H9 (cell line): ENCODE results near the gene CCNL1. TPM values are rescaled to one million over a fixed set of nuclear protein-coding genes. Genes with fewer than 3 reads are reported as not detected.

ENCODE experiments used
- DNase-seq: peaks from one replicate; pipeline ENCODE4 v3.0.0-alpha.2; 2017
- H2AFZ ChIP-seq: one replicate; pipeline ENCODE4 v1.6.1; 2013; ENCODE audit warnings: mild to moderate bottlenecking, low read length, control low read depth, moderate library complexity
- H2AK5ac ChIP-seq: 2 replicates; pipeline ENCODE4 v1.6.1; 2013; ENCODE audit warnings: low read length, control low read depth, mixed read lengths; ENCODE audit not compliant: insufficient read length
- H2BK120ac ChIP-seq: one replicate; pipeline ENCODE4 v1.6.1; 2013; ENCODE audit warnings: low read depth, mild to moderate bottlenecking, low read length, control low read depth, inconsistent platforms; ENCODE audit not compliant: poor library complexity, severe bottlenecking
- H2BK12ac ChIP-seq: 2 replicates; pipeline ENCODE4 v1.6.1; 2013; ENCODE audit warnings: low read length, control low read depth, mixed read lengths, low read depth; ENCODE audit not compliant: insufficient read length
- H2BK15ac ChIP-seq: 2 replicates; pipeline ENCODE4 v1.6.1; 2013; ENCODE audit warnings: low read depth, low read length, control low read depth
- H2BK20ac ChIP-seq: one replicate; pipeline ENCODE4 v1.6.1; 2013; ENCODE audit warnings: low read depth, mild to moderate bottlenecking, low read length, control low read depth, inconsistent platforms; ENCODE audit not compliant: poor library complexity, severe bottlenecking
- H2BK5ac ChIP-seq: 2 replicates; pipeline ENCODE4 v1.6.1; 2013; ENCODE audit warnings: low read length, control low read depth, mixed read lengths; ENCODE audit not compliant: insufficient read length
- H3K14ac ChIP-seq: 2 replicates; pipeline ENCODE4 v1.6.1; 2013; ENCODE audit warnings: low read length, control low read depth; ENCODE audit not compliant: insufficient read depth
- H3K18ac ChIP-seq: 2 replicates; pipeline ENCODE4 v1.6.1; 2013; ENCODE audit warnings: low read depth, mild to moderate bottlenecking, mixed read lengths, low read length, control low read depth; ENCODE audit not compliant: insufficient read length
- H3K23ac ChIP-seq: 2 replicates; pipeline ENCODE4 v1.6.1; 2013; ENCODE audit warnings: low read length, control low read depth, mixed read lengths, low read depth; ENCODE audit not compliant: insufficient read length
- H3K23me2 ChIP-seq: 2 replicates; pipeline ENCODE4 v1.6.1; 2013; ENCODE audit warnings: low read depth, mild to moderate bottlenecking, mixed read lengths, low read length, control low read depth; ENCODE audit not compliant: insufficient read length, poor library complexity, severe bottlenecking
- H3K27ac ChIP-seq: 2 replicates; pipeline ENCODE4 v1.5.1; 2013; ENCODE audit warnings: low read length, control low read depth, mixed read lengths, low read depth; ENCODE audit not compliant: insufficient read length
- H3K27me3 ChIP-seq: 2 replicates; pipeline ENCODE4 v1.6.1; 2013; ENCODE audit warnings: low read length, control low read depth, inconsistent platforms; ENCODE audit not compliant: insufficient read depth
- H3K4ac ChIP-seq: 2 replicates; pipeline ENCODE4 v1.6.1; 2013; ENCODE audit warnings: low read depth, mild to moderate bottlenecking, control low read depth, inconsistent platforms, low read length, moderate library complexity
- H3K4me1 ChIP-seq: 2 replicates; pipeline ENCODE4 v1.6.1; 2013; ENCODE audit warnings: low read length, control low read depth, inconsistent platforms; ENCODE audit not compliant: insufficient read depth
- H3K4me2 ChIP-seq: 2 replicates; pipeline ENCODE4 v1.6.1; 2013; ENCODE audit warnings: low read length, control low read depth, mixed read lengths; ENCODE audit not compliant: insufficient read length, insufficient read depth
- H3K56ac ChIP-seq: 2 replicates; pipeline ENCODE4 v1.6.1; 2013; ENCODE audit warnings: low read depth, mild to moderate bottlenecking, mixed read lengths, low read length, control low read depth; ENCODE audit not compliant: insufficient read length
- H3K79me1 ChIP-seq: 2 replicates; pipeline ENCODE4 v1.6.1; 2013; ENCODE audit warnings: low read depth, mild to moderate bottlenecking, moderate library complexity, low read length, control low read depth, inconsistent platforms; ENCODE audit not compliant: insufficient read depth, poor library complexity, severe bottlenecking
- H3K79me2 ChIP-seq: 2 replicates; pipeline ENCODE4 v1.6.1; 2013; ENCODE audit warnings: low read length, control low read depth, inconsistent platforms; ENCODE audit not compliant: insufficient read depth
- H3K9ac ChIP-seq: 2 replicates; pipeline ENCODE4 v1.6.1; 2013; ENCODE audit warnings: low read length, control low read depth, mixed read lengths; ENCODE audit not compliant: insufficient read length; ENCODE audit errors: extremely low read depth
- H3K9me3 ChIP-seq: one replicate; pipeline ENCODE4 v1.6.1; 2013; ENCODE audit warnings: low read depth, low read length, inconsistent platforms; ENCODE audit not compliant: control insufficient read depth
- H3T11ph ChIP-seq: one replicate; pipeline ENCODE4 v1.6.1; 2013; ENCODE audit warnings: mild to moderate bottlenecking, low read length, control low read depth, inconsistent platforms
- H4K20me1 ChIP-seq: one replicate; pipeline ENCODE4 v1.6.1; 2013; ENCODE audit not compliant: control insufficient read depth, insufficient read length, insufficient read depth
- H4K5ac ChIP-seq: 2 replicates; pipeline ENCODE4 v1.6.1; 2013; ENCODE audit warnings: low read depth, mild to moderate bottlenecking, mixed read lengths, low read length, control low read depth; ENCODE audit not compliant: insufficient read length
- H4K8ac ChIP-seq: replicated peaks from 2 replicates; pipeline ENCODE4 v1.6.1; 2013; ENCODE audit warnings: low read length, control low read depth, mixed read lengths, low read depth; ENCODE audit not compliant: insufficient read length
- H4K91ac ChIP-seq: 2 replicates; pipeline ENCODE4 v1.6.1; 2013; ENCODE audit warnings: low read depth, mild to moderate bottlenecking, moderate library complexity, mixed read lengths, low read length, control low read depth; ENCODE audit not compliant: insufficient read length
- H3K27ac Mint-ChIP-seq, 3 experiments: 2 replicates in 2 of 3; 3 replicates in 1 of 3; pipeline ENCODE4 v1.8.0; 2020 to 2021; ENCODE audit warnings: mixed read lengths in 3 of 3, mild to moderate bottlenecking in 1 of 3, moderate library complexity in 1 of 3
- H3K27me3 Mint-ChIP-seq: 2 replicates; pipeline ENCODE4 v1.8.0; 2021; ENCODE audit warnings: low read depth, mild to moderate bottlenecking, moderate library complexity, mixed read lengths
- H3K36me3 Mint-ChIP-seq, 3 experiments: 2 replicates in 2 of 3; 3 replicates in 1 of 3; pipeline ENCODE4 v1.8.0; 2020 to 2021; ENCODE audit warnings: low read depth in 3 of 3, mixed read lengths in 3 of 3; ENCODE audit not compliant: insufficient read depth in 1 of 3
- H3K4me1 Mint-ChIP-seq, 2 experiments: 2 replicates each; pipeline ENCODE4 v1.8.0; 2020; ENCODE audit warnings: mixed read lengths in 2 of 2
- H3K4me3 Mint-ChIP-seq, 2 experiments: 2 replicates in 1 of 2; 3 replicates in 1 of 2; pipeline ENCODE4 v1.8.0; 2020 to 2021; ENCODE audit warnings: mild to moderate bottlenecking in 2 of 2, mixed read lengths in 2 of 2, moderate library complexity in 1 of 2
- H3K9me3 Mint-ChIP-seq, 2 experiments: 2 replicates in 1 of 2; 3 replicates in 1 of 2; pipeline ENCODE4 v1.8.0; 2020; ENCODE audit warnings: mild to moderate bottlenecking in 2 of 2, mixed read lengths in 2 of 2, moderate library complexity in 1 of 2
- total RNA-seq: library from RNA; stranded (reverse); gene quantifications from 2 replicates; pipeline ENCODE4 v1.2.1, GENCODE V29; 2021
- TF ChIP-seq, protein P1 (sequence below): fragments of 200-600 bp; sonication (generic); conservative IDR thresholded peaks from 3 replicates; pipeline ENCODE4 v1.8.0; 2021; ENCODE audit warnings: antibody characterized with exemption, mild to moderate bottlenecking

Gene CCNL1
- total RNA-seq, 1 experiment from 2014 or later: 103 TPM

DNA sequence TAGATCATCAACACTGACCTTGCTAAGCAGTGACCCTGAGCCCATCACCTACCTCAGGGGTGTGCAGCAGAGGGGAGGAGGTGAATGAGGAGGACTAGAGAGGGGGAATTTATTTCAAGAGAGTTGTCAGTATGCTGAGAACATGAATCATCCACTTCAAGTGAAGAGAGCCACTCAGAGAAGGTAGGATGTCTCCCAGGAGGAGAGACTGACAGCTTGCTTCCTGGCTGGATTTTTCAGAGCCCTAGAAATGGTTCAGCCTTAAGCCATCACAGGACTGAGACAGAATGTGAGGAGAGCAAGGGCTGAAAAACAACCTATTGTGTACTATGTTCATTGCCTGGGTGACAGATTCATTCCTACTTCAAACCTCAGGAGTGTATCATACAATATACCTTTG lies 34.8 kb downstream of the CCNL1 start:
- H4K20me1 ChIP-seq: no peaks in the 10 kb centered on the region
- no peak overlapping the region for H2BK120ac ChIP-seq
- H3K79me1 ChIP-seq: no peaks in the 10 kb centered on the region
- H3K79me2 ChIP-seq: no peaks in the 10 kb centered on the region
- no peaks in the 10 kb centered on the region for H3K27me3 ChIP-seq
- H3K14ac ChIP-seq: no peak overlapping the region
- no peak overlapping the region; a peak in 1 of 5 replicates for H3K4me3 Mint-ChIP-seq
- DNase-seq: no peak
- H2BK20ac ChIP-seq: no peak overlapping the region
- H4K8ac ChIP-seq: no peak overlapping the region
- no peak overlapping the region for H3K4ac ChIP-seq
- H3K9me3 ChIP-seq: no peaks in the 10 kb centered on the region
- H2BK12ac ChIP-seq: no peak overlapping the region
- H4K91ac ChIP-seq: no peak overlapping the region
- H3K4me2 ChIP-seq: no peak overlapping the region
- no peak overlapping the region for H3K27ac Mint-ChIP-seq
- H3K4me1 Mint-ChIP-seq: peaks cover 18 to 27% of the 10 kb centered on the region in 2 experiments
- no peaks in the 10 kb centered on the region for H3K9me3 Mint-ChIP-seq
- no peak overlapping the region for H3K23ac ChIP-seq
- no peak overlapping the region for H3K56ac ChIP-seq
- no peak overlapping the region for H3K27ac ChIP-seq
- no peak overlapping the region for H2AFZ ChIP-seq
- H2BK15ac ChIP-seq: no peak overlapping the region
- peaks cover 4% of the 10 kb centered on the region for H3K27me3 Mint-ChIP-seq
- H3K18ac ChIP-seq: no peak overlapping the region
- TF ChIP-seq, protein P1, sequence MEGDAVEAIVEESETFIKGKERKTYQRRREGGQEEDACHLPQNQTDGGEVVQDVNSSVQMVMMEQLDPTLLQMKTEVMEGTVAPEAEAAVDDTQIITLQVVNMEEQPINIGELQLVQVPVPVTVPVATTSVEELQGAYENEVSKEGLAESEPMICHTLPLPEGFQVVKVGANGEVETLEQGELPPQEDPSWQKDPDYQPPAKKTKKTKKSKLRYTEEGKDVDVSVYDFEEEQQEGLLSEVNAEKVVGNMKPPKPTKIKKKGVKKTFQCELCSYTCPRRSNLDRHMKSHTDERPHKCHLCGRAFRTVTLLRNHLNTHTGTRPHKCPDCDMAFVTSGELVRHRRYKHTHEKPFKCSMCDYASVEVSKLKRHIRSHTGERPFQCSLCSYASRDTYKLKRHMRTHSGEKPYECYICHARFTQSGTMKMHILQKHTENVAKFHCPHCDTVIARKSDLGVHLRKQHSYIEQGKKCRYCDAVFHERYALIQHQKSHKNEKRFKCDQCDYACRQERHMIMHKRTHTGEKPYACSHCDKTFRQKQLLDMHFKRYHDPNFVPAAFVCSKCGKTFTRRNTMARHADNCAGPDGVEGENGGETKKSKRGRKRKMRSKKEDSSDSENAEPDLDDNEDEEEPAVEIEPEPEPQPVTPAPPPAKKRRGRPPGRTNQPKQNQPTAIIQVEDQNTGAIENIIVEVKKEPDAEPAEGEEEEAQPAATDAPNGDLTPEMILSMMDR: no peak
- no peak overlapping the region for H2BK5ac ChIP-seq
- no peak overlapping the region for H3T11ph ChIP-seq
- H3K4me1 ChIP-seq: peaks cover 2% of the 10 kb centered on the region; the same call in 1 of the 2 replicates
- no peak overlapping the region for H3K9ac ChIP-seq
- H2AK5ac ChIP-seq: no peak overlapping the region
- H3K23me2 ChIP-seq: no peaks in the 10 kb centered on the region
- no peaks in the 10 kb centered on the region for H3K36me3 Mint-ChIP-seq
- H4K5ac ChIP-seq: no peak overlapping the region
